ENCODE data around the gene PLXDC1.

GRCh38 chr17:39063681-39064069 lies 87.8 kb downstream of the PLXDC1 start:
- TF ChIP-seq REST (IDR thresholded peaks at IDR 0.05; ENCODE audit: insufficient read depth in 1 of 2, low read depth in 2 of 2, low read length in 2 of 2) (no peak), POLR2AphosphoS5 (IDR thresholded peaks at IDR 0.05; ENCODE audit: low read depth, low read length) (no peak), TAF1 (IDR thresholded peaks at IDR 0.05; ENCODE audit: borderline replicate concordance, insufficient read depth, low read length) (no peak), SIN3A (IDR thresholded peaks at IDR 0.05; ENCODE audit: borderline replicate concordance, insufficient read depth, low read length) (no peak)
